CD8-positive, alpha-beta memory T cell (primary cell): ENCODE measurements around the gene SIDT1. TPM values are rescaled to one million over a fixed set of nuclear protein-coding genes. Genes with fewer than 3 reads are reported as not detected.

Experiments used
- CTCF ChIA-PET: fragments of 350-600 bp; sonication (Branson Sonifier 250); formaldehyde crosslinking; loops from one replicate; lab custom pipeline; 2021; ENCODE audit warnings: antibody characterized with exemption; lab: Charles Lee
- POLR2A ChIA-PET: fragments of 350-600 bp; sonication (Branson Sonifier 250); formaldehyde crosslinking; loops from one replicate; lab custom pipeline; 2021; ENCODE audit warnings: antibody characterized with exemption; lab: Charles Lee
- DNase-seq, 5 donors: peaks; one replicate each; pipeline versions ENCODE4 v3.0.0 to v3.0.0-alpha.2; 2020 to 2022; ENCODE audit warnings: mixed read lengths in 1 of 5
- H3K27ac ChIP-seq: one replicate; pipeline ENCODE4 v1.7.0; 2013; ENCODE audit warnings: low read depth, mild to moderate bottlenecking, low read length, moderate library complexity
- H3K27me3 ChIP-seq: 2 replicates; pipeline ENCODE4 v1.7.0; 2013; ENCODE audit warnings: low read length, mild to moderate bottlenecking; ENCODE audit not compliant: insufficient read depth, poor library complexity, severe bottlenecking
- H3K36me3 ChIP-seq: 2 replicates; pipeline ENCODE4 v1.7.0; 2013; ENCODE audit warnings: mild to moderate bottlenecking, low read length, moderate library complexity; ENCODE audit not compliant: insufficient read depth
- H3K4me1 ChIP-seq: 2 replicates; pipeline ENCODE4 v1.7.0; 2013; ENCODE audit warnings: mild to moderate bottlenecking, low read length, moderate library complexity; ENCODE audit not compliant: insufficient read depth
- H3K4me3 ChIP-seq: 2 replicates; pipeline ENCODE4 v1.7.0; 2013; ENCODE audit warnings: mild to moderate bottlenecking, low read length
- H3K9me3 ChIP-seq: 2 replicates; pipeline ENCODE4 v1.7.0; 2013; ENCODE audit warnings: mild to moderate bottlenecking, low read length
- H3K27ac Mint-ChIP-seq, 8 donors: one replicate each; pipeline ENCODE4 v1.8.0; 2020 to 2021; ENCODE audit warnings: mixed read lengths in 8 of 8, mild to moderate bottlenecking in 6 of 8, inconsistent platforms in 3 of 8, moderate library complexity in 3 of 8
- H3K27me3 Mint-ChIP-seq, 2 donors: one replicate each; pipeline ENCODE4 v1.8.0; 2020 to 2021; ENCODE audit warnings: mixed read lengths in 2 of 2, mild to moderate bottlenecking in 1 of 2, moderate library complexity in 1 of 2
- H3K36me3 Mint-ChIP-seq, 3 donors: one replicate each; pipeline ENCODE4 v1.8.0; 2020 to 2021; ENCODE audit warnings: mixed read lengths in 3 of 3, inconsistent platforms in 1 of 3, mild to moderate bottlenecking in 1 of 3
- H3K4me1 Mint-ChIP-seq, 3 donors: one replicate each; pipeline ENCODE4 v1.8.0; 2020 to 2021; ENCODE audit warnings: mixed read lengths in 3 of 3, inconsistent platforms in 1 of 3, mild to moderate bottlenecking in 1 of 3
- H3K4me3 Mint-ChIP-seq, 7 donors: one replicate each; pipeline ENCODE4 v1.8.0; 2020 to 2021; ENCODE audit warnings: mixed read lengths in 7 of 7, mild to moderate bottlenecking in 6 of 7, moderate library complexity in 4 of 7, inconsistent platforms in 2 of 7
- H3K9me3 Mint-ChIP-seq, 5 donors: one replicate each; pipeline ENCODE4 v1.8.0; 2020 to 2022; ENCODE audit warnings: mixed read lengths in 5 of 5, mild to moderate bottlenecking in 3 of 5, moderate library complexity in 2 of 5, inconsistent platforms in 1 of 5
- polyA plus RNA-seq: library from polyadenylated mRNA; unstranded; fragments of 300-500 nt; fragmentation: Illumina TruSeq; gene quantifications from one replicate; pipeline ENCODE4 v1.2.3, GENCODE V29; 2021
- total RNA-seq, 2 experiments: library from RNA; stranded (reverse); gene quantifications; one replicate each; pipeline ENCODE4 v1.2.3, GENCODE V29; 2021

SIDT1 gene
- total and polyA plus RNA-seq, 3 experiments from 2014 or later = 14.8 to 23.9 (median 16.6) TPM

- ChIA-PET CTCF (no interaction called here), POLR2A (no interaction called here)
- no peak overlapping the region for H3K4me3 ChIP-seq
- Mint-ChIP-seq H3K27me3 (no peaks in the 10 kb centered on the region), H3K36me3 (peaks cover 41 to 55% (median 44%) of the 10 kb centered on the region in 3 donors), H3K4me3 (no peak overlapping the region), H3K27ac (peak overlapping the region in 2 of 8 donors; percentile 0 to 12), H3K4me1 (no peaks in the 10 kb centered on the region), H3K9me3 (no peaks in the 10 kb centered on the region)
- peaks cover 6% of the 10 kb centered on the region for H3K36me3 ChIP-seq
- no peak overlapping the region for H3K27ac ChIP-seq
- H3K9me3 ChIP-seq = no peaks in the 10 kb centered on the region
- no peak for DNase-seq
- no peaks in the 10 kb centered on the region for H3K4me1 ChIP-seq
- H3K27me3 ChIP-seq = no peaks in the 10 kb centered on the region
Observed at GRCh38 chr3:113654851-113655250, 122.5 kb downstream of the SIDT1 start.

GRCh38 chr3:113658107-113658506, 125.8 kb downstream of the SIDT1 start:
- ChIA-PET CTCF (no interaction called here), POLR2A (no interaction called here)
- no peak overlapping the region for H3K27ac ChIP-seq
- no peaks in the 10 kb centered on the region for H3K4me1 ChIP-seq
- H3K36me3 ChIP-seq = peaks cover 6% of the 10 kb centered on the region
- DNase-seq = no peak
- H3K9me3 ChIP-seq = no peaks in the 10 kb centered on the region
- Mint-ChIP-seq H3K9me3 (no peaks in the 10 kb centered on the region), H3K4me3 (no peak overlapping the region), H3K4me1 (no peaks in the 10 kb centered on the region), H3K27ac (no peak overlapping the region), H3K36me3 (peaks cover 47 to 77% (median 64%) of the 10 kb centered on the region in 3 donors), H3K27me3 (no peaks in the 10 kb centered on the region)
- H3K4me3 ChIP-seq = no peak overlapping the region
- H3K27me3 ChIP-seq = no peaks in the 10 kb centered on the region

- Mint-ChIP-seq H3K36me3 (peaks cover 54 to 84% (median 73%) of the 10 kb centered on the region in 3 donors), H3K9me3 (no peaks in the 10 kb centered on the region), H3K4me3 (no peak overlapping the region), H3K4me1 (no peaks in the 10 kb centered on the region), H3K27me3 (no peaks in the 10 kb centered on the region), H3K27ac (no peak overlapping the region)
- Histone ChIP-seq H3K4me1 (no peaks in the 10 kb centered on the region), H3K9me3 (no peaks in the 10 kb centered on the region), H3K27me3 (no peaks in the 10 kb centered on the region), H3K4me3 (no peak overlapping the region), H3K27ac (no peak overlapping the region), H3K36me3 (peaks cover 6% of the 10 kb centered on the region)
- ChIA-PET CTCF (no interaction called here), POLR2A (no interaction called here)
- no peak for DNase-seq
Observed at GRCh38 chr3:113659101-113659541, 126.8 kb downstream of the SIDT1 start.

GRCh38 chr3:113659996-113660395, 127.6 kb downstream of the SIDT1 start:
- no peaks in the 10 kb centered on the region for H3K27me3 Mint-ChIP-seq
- H3K36me3 Mint-ChIP-seq = peaks cover 55 to 89% (median 75%) of the 10 kb centered on the region in 3 donors
- no peaks in the 10 kb centered on the region for H3K9me3 Mint-ChIP-seq
- no peak overlapping the region for H3K4me3 ChIP-seq
- H3K4me1 ChIP-seq = no peaks in the 10 kb centered on the region
- CTCF ChIA-PET = no interaction called here
- no peak overlapping the region for H3K27ac Mint-ChIP-seq
- peaks cover 4 to 7% (median 6%) of the 10 kb centered on the region in 3 donors for H3K4me1 Mint-ChIP-seq
- no peak overlapping the region for H3K4me3 Mint-ChIP-seq
- DNase-seq = no peak
- POLR2A ChIA-PET = no interaction called here
- no peak overlapping the region for H3K27ac ChIP-seq
- H3K9me3 ChIP-seq = no peaks in the 10 kb centered on the region
- peaks cover 6% of the 10 kb centered on the region for H3K36me3 ChIP-seq
- no peaks in the 10 kb centered on the region for H3K27me3 ChIP-seq

- Histone ChIP-seq H3K4me3 (no peak overlapping the region), H3K9me3 (no peaks in the 10 kb centered on the region), H3K27ac (no peak overlapping the region), H3K27me3 (no peaks in the 10 kb centered on the region), H3K4me1 (no peaks in the 10 kb centered on the region), H3K36me3 (peaks cover 6% of the 10 kb centered on the region)
- ChIA-PET CTCF (no interaction called here), POLR2A (no interaction called here)
- Mint-ChIP-seq H3K36me3 (peaks cover 56 to 91% (median 78%) of the 10 kb centered on the region in 3 donors), H3K4me1 (peaks cover 6 to 9% (median 9%) of the 10 kb centered on the region in 3 donors), H3K9me3 (no peaks in the 10 kb centered on the region), H3K27me3 (no peaks in the 10 kb centered on the region), H3K4me3 (no peak overlapping the region), H3K27ac (peak overlapping the region in 1 of 8 donors; percentile 37)
- DNase-seq = no peak
Observed at GRCh38 chr3:113660458-113660857, 128.1 kb downstream of the SIDT1 start.

- POLR2A ChIA-PET = no interaction called here
- CTCF ChIA-PET = no interaction called here
- Mint-ChIP-seq H3K27me3 (no peaks in the 10 kb centered on the region), H3K4me3 (no peak overlapping the region), H3K9me3 (no peaks in the 10 kb centered on the region), H3K36me3 (peaks cover 51 to 90% (median 76%) of the 10 kb centered on the region in 3 donors), H3K4me1 (peaks cover 6 to 9% (median 9%) of the 10 kb centered on the region in 3 donors), H3K27ac (peak overlapping the region in 2 of 8 donors; percentile 16 to 37)
- no peak for DNase-seq
- H3K27ac ChIP-seq = no peak overlapping the region
- H3K27me3 ChIP-seq = no peaks in the 10 kb centered on the region
- H3K4me3 ChIP-seq = no peak overlapping the region
- no peaks in the 10 kb centered on the region for H3K4me1 ChIP-seq
- no peaks in the 10 kb centered on the region for H3K9me3 ChIP-seq
- H3K36me3 ChIP-seq = peaks cover 6% of the 10 kb centered on the region
Observed at GRCh38 chr3:113660896-113661295, 128.5 kb downstream of the SIDT1 start.

GRCh38 chr3:113662824-113663223, 130.5 kb downstream of the SIDT1 start:
- H3K4me1 ChIP-seq = no peaks in the 10 kb centered on the region
- H3K4me1 Mint-ChIP-seq = peaks cover 8 to 15% (median 9%) of the 10 kb centered on the region in 3 donors
- CTCF ChIA-PET = interaction anchor here (0.9 kb wide), 1 partner anchor 13 kb away, joined by 3 read pairs; no protein-coding TSS in a partner anchor
- no peaks in the 10 kb centered on the region for H3K9me3 ChIP-seq
- H3K36me3 ChIP-seq = no peaks in the 10 kb centered on the region
- no peak overlapping the region for H3K4me3 ChIP-seq
- POLR2A ChIA-PET = no interaction called here
- no peaks in the 10 kb centered on the region for H3K9me3 Mint-ChIP-seq
- H3K36me3 Mint-ChIP-seq = peaks cover 41 to 84% (median 61%) of the 10 kb centered on the region in 3 donors
- no peaks in the 10 kb centered on the region for H3K27me3 Mint-ChIP-seq
- H3K27me3 ChIP-seq = no peaks in the 10 kb centered on the region
- H3K4me3 Mint-ChIP-seq = no peak overlapping the region
- H3K27ac Mint-ChIP-seq = peak overlapping the region in 4 of 8 donors; percentile 4 to 48 (median 36)
- DNase-seq = no peak
- no peak overlapping the region for H3K27ac ChIP-seq

GRCh38 chr3:113663324-113663750, 131.0 kb downstream of the SIDT1 start:
- H3K36me3 ChIP-seq = no peaks in the 10 kb centered on the region
- no peak overlapping the region for H3K4me3 ChIP-seq
- no peaks in the 10 kb centered on the region for H3K27me3 Mint-ChIP-seq
- H3K27ac ChIP-seq = no peak overlapping the region
- peak overlapping the region in 1 of 8 donors; percentile 30 for H3K27ac Mint-ChIP-seq
- H3K4me1 Mint-ChIP-seq = peaks cover 9 to 20% (median 13%) of the 10 kb centered on the region in 3 donors
- no peak for DNase-seq
- no peak overlapping the region for H3K4me3 Mint-ChIP-seq
- no peaks in the 10 kb centered on the region for H3K9me3 Mint-ChIP-seq
- POLR2A ChIA-PET = no interaction called here
- no peaks in the 10 kb centered on the region for H3K9me3 ChIP-seq
- no peaks in the 10 kb centered on the region for H3K27me3 ChIP-seq
- peaks cover 39 to 81% (median 56%) of the 10 kb centered on the region in 3 donors for H3K36me3 Mint-ChIP-seq
- no peaks in the 10 kb centered on the region for H3K4me1 ChIP-seq
- CTCF ChIA-PET = interaction anchor here (0.9 kb wide), 1 partner anchor 14 kb away, joined by 3 read pairs; no protein-coding TSS in a partner anchor
